ENCODE results near the gene DNHD1. TPM values are rescaled to one million over a fixed set of nuclear protein-coding genes. Genes with fewer than 3 reads are reported as not detected.

The DNHD1 gene
- total and polyA plus RNA-seq, 9 of the 15 experiments (the other 6 are each of a cell fraction or from before 2014, with no cell fraction given): 0.82 to 9.7 (median 3.8) TPM

DNA sequence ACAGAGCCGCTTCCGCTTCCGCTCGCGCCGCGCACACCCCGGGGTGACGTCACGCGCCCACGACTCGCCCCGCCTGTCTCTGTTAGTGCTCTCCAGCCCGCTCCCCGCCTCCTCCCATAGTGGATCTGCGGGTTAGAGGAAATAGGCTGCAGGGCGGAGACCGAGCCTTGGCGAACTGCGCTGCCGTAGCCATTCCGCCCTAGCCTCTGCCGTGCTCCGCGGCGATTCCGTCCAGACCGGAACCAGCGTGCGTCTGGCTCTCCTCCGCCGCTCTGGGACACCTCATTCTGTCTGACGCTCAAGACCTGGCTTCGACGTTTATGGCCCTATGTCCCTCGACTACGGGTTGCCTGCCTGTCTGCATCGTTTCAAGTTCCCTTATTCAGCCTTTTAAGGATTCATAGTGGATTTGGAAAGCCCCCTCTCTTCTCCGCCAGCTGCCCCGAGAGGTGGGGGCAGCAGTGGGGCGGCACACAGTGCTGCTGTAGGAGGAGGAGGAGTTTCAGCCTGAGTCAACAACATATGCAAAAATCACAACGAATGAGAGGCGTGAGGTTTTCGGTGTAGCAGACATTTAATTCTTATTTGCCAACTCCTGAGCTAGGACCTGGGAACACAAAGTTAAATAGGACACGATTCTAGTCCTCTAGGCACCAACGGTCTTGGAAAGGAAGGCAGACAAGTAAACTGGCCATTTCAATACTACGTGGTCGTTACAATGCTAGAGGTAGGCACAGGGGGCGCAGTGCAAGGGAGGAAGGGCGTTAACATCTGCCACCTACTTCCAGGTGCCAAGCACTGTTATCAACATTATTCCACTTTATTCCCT, 115.3 kb downstream of the DNHD1 start, which contains the start of gene TAF10 (continued):
- TF ChIP-seq, protein P1, sequence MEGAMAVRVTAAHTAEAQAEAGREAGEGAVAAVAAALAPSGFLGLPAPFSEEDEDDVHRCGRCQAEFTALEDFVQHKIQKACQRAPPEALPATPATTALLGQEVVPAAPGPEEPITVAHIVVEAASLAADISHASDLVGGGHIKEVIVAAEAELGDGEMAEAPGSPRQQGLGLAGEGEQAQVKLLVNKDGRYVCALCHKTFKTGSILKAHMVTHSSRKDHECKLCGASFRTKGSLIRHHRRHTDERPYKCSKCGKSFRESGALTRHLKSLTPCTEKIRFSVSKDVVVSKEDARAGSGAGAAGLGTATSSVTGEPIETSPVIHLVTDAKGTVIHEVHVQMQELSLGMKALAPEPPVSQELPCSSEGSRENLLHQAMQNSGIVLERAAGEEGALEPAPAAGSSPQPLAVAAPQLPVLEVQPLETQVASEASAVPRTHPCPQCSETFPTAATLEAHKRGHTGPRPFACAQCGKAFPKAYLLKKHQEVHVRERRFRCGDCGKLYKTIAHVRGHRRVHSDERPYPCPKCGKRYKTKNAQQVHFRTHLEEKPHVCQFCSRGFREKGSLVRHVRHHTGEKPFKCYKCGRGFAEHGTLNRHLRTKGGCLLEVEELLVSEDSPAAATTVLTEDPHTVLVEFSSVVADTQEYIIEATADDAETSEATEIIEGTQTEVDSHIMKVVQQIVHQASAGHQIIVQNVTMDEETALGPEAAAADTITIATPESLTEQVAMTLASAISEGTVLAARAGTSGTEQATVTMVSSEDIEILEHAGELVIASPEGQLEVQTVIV (CRISPR knock-in tag; IDR thresholded peaks at IDR 0.05; ENCODE audit: borderline replicate concordance): peak; percentile 42; the same call in 1 of the 2 replicates
- TF ChIP-seq ZNF41 (CRISPR knock-in tag; conservative IDR thresholded peaks at IDR 0.05) (no peak), ZNF778 (CRISPR knock-in tag; IDR thresholded peaks at IDR 0.05) (no peak), PCBP2 (IDR thresholded peaks at IDR 0.05; ENCODE audit: low read depth, low read length, poor library complexity, severe bottlenecking) (no peak), ZNF217 (CRISPR knock-in tag; IDR thresholded peaks at IDR 0.05) (no peak), NFIX (CRISPR knock-in tag; IDR thresholded peaks at IDR 0.05; ENCODE audit: low read depth) (no peak), NCOR1 (IDR thresholded peaks at IDR 0.05) (no peak), TAF7 (tag; IDR thresholded peaks at IDR 0.05) (no peak), CREBBP (IDR thresholded peaks at IDR 0.05; ENCODE audit: low read depth, low read length) (no peak)
- TF ChIP-seq, protein P2, sequence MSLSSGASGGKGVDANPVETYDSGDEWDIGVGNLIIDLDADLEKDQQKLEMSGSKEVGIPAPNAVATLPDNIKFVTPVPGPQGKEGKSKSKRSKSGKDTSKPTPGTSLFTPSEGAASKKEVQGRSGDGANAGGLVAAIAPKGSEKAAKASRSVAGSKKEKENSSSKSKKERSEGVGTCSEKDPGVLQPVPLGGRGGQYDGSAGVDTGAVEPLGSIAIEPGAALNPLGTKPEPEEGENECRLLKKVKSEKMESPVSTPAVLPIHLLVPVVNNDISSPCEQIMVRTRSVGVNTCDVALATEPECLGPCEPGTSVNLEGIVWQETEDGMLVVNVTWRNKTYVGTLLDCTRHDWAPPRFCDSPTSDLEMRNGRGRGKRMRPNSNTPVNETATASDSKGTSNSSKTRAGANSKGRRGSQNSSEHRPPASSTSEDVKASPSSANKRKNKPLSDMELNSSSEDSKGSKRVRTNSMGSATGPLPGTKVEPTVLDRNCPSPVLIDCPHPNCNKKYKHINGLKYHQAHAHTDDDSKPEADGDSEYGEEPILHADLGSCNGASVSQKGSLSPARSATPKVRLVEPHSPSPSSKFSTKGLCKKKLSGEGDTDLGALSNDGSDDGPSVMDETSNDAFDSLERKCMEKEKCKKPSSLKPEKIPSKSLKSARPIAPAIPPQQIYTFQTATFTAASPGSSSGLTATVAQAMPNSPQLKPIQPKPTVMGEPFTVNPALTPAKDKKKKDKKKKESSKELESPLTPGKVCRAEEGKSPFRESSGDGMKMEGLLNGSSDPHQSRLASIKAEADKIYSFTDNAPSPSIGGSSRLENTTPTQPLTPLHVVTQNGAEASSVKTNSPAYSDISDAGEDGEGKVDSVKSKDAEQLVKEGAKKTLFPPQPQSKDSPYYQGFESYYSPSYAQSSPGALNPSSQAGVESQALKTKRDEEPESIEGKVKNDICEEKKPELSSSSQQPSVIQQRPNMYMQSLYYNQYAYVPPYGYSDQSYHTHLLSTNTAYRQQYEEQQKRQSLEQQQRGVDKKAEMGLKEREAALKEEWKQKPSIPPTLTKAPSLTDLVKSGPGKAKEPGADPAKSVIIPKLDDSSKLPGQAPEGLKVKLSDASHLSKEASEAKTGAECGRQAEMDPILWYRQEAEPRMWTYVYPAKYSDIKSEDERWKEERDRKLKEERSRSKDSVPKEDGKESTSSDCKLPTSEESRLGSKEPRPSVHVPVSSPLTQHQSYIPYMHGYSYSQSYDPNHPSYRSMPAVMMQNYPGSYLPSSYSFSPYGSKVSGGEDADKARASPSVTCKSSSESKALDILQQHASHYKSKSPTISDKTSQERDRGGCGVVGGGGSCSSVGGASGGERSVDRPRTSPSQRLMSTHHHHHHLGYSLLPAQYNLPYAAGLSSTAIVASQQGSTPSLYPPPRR (CRISPR knock-in tag; IDR thresholded peaks at IDR 0.05; ENCODE audit: borderline replicate concordance): peak; percentile 96
- TF ChIP-seq, protein P3, sequence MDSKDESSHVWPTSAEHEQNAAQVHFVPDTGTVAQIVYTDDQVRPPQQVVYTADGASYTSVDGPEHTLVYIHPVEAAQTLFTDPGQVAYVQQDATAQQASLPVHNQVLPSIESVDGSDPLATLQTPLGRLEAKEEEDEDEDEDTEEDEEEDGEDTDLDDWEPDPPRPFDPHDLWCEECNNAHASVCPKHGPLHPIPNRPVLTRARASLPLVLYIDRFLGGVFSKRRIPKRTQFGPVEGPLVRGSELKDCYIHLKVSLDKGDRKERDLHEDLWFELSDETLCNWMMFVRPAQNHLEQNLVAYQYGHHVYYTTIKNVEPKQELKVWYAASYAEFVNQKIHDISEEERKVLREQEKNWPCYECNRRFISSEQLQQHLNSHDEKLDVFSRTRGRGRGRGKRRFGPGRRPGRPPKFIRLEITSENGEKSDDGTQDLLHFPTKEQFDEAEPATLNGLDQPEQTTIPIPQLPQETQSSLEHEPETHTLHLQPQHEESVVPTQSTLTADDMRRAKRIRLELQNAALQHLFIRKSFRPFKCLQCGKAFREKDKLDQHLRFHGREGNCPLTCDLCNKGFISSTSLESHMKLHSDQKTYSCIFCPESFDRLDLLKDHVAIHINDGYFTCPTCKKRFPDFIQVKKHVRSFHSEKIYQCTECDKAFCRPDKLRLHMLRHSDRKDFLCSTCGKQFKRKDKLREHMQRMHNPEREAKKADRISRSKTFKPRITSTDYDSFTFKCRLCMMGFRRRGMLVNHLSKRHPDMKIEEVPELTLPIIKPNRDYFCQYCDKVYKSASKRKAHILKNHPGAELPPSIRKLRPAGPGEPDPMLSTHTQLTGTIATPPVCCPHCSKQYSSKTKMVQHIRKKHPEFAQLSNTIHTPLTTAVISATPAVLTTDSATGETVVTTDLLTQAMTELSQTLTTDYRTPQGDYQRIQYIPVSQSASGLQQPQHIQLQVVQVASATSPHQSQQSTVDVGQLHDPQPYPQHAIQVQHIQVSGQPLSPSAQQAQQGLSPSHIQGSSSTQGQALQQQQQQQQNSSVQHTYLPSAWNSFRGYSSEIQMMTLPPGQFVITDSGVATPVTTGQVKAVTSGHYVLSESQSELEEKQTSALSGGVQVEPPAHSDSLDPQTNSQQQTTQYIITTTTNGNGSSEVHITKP (IDR thresholded peaks at IDR 0.05; ENCODE audit: partially characterized antibody): peak; percentile 3
- TF ChIP-seq, protein P4, sequence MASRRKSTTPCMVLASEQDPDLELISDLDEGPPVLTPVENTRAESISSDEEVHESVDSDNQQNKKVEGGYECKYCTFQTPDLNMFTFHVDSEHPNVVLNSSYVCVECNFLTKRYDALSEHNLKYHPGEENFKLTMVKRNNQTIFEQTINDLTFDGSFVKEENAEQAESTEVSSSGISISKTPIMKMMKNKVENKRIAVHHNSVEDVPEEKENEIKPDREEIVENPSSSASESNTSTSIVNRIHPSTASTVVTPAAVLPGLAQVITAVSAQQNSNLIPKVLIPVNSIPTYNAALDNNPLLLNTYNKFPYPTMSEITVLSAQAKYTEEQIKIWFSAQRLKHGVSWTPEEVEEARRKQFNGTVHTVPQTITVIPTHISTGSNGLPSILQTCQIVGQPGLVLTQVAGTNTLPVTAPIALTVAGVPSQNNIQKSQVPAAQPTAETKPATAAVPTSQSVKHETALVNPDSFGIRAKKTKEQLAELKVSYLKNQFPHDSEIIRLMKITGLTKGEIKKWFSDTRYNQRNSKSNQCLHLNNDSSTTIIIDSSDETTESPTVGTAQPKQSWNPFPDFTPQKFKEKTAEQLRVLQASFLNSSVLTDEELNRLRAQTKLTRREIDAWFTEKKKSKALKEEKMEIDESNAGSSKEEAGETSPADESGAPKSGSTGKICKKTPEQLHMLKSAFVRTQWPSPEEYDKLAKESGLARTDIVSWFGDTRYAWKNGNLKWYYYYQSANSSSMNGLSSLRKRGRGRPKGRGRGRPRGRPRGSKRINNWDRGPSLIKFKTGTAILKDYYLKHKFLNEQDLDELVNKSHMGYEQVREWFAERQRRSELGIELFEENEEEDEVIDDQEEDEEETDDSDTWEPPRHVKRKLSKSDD (conservative IDR thresholded peaks at IDR 0.05; ENCODE audit: low read length): no peak
